SU-DHL-6 (cell line): ENCODE measurements around the gene NEK6.

Experiments used
- H2AFZ ChIP-seq: fragments of 200-600 bp; sonication (generic); 2 replicates; pipeline ENCODE4 v1.6.1; 2014; ENCODE audit warnings: low read depth, mild to moderate bottlenecking, moderate library complexity, mixed read lengths, antibody characterized with exemption, low read length; ENCODE audit not compliant: severe bottlenecking
- H3F3A ChIP-seq: fragments of 200-600 bp; shearing (Covaris generic); 2 replicates; pipeline ENCODE4 v1.6.0; 2016; ENCODE audit warnings: antibody characterized with exemption, mild to moderate bottlenecking; ENCODE audit not compliant: insufficient read depth
- H3K27ac ChIP-seq: fragments of 200-600 bp; sonication (generic); 2 replicates; pipeline ENCODE4 v1.5.1; 2016; ENCODE audit warnings: low read depth, mild to moderate bottlenecking, low read length, moderate library complexity, mixed read lengths
- H3K27me3 ChIP-seq: fragments of 200-600 bp; sonication (generic), shearing (Covaris generic); 2 replicates; pipeline ENCODE4 v1.6.0; 2014; ENCODE audit warnings: mild to moderate bottlenecking, low read length
- H3K36me3 ChIP-seq: fragments of 200-600 bp; sonication (generic); 2 replicates; pipeline ENCODE4 v1.6.1; 2014; ENCODE audit warnings: mild to moderate bottlenecking, low read length, mixed read lengths
- H3K4me2 ChIP-seq: fragments of 300-600, 200-600 bp; shearing (Covaris generic), sonication (generic); 2 replicates; pipeline ENCODE4 v1.6.0; 2014; ENCODE audit warnings: low read length, low read depth, mild to moderate bottlenecking; ENCODE audit not compliant: poor library complexity, severe bottlenecking
- H3K4me3 ChIP-seq: fragments of 200-600 bp; sonication (generic); 2 replicates; pipeline ENCODE4 v1.5.1; 2014; ENCODE audit warnings: antibody characterized with exemption, low read length, mild to moderate bottlenecking, mixed read lengths; ENCODE audit not compliant: insufficient read depth, poor library complexity, severe bottlenecking
- H3K79me2 ChIP-seq: fragments of 200-600 bp; sonication (generic); 2 replicates; pipeline ENCODE4 v1.6.1; 2014; ENCODE audit warnings: mild to moderate bottlenecking, low read length, moderate library complexity; ENCODE audit not compliant: insufficient read depth
- H3K9ac ChIP-seq: fragments of 200-600 bp; sonication (generic); 2 replicates; pipeline ENCODE4 v1.7.0; 2014; ENCODE audit warnings: mild to moderate bottlenecking, low read length
- H3K9me2 ChIP-seq: fragments of 200-600 bp; sonication (generic); replicated peaks from 2 replicates; pipeline ENCODE4 v1.6.1; 2014; ENCODE audit warnings: low read length; ENCODE audit not compliant: insufficient read depth
- H3K9me3 ChIP-seq: fragments of 200-600 bp; sonication (generic); 2 replicates; pipeline ENCODE4 v1.6.1; 2014; ENCODE audit warnings: low read length, mixed read lengths; ENCODE audit not compliant: insufficient read depth
- H4K20me1 ChIP-seq: fragments of 200-600 bp; sonication (generic); 2 replicates; pipeline ENCODE4 v1.6.1; 2014; ENCODE audit warnings: low read depth, mild to moderate bottlenecking, antibody characterized with exemption, low read length, moderate library complexity, mixed read lengths
- CTCF ChIP-seq: fragments of 200-600 bp; sonication (generic); IDR thresholded peaks from one replicate; pipeline ENCODE4 v1.5.1; 2017; ENCODE audit warnings: antibody characterized with exemption, mild to moderate bottlenecking, low read length, moderate library complexity; ENCODE audit not compliant: insufficient read depth, poor library complexity, severe bottlenecking
- EZH2phosphoT487 ChIP-seq: fragments of 200-600 bp; sonication (generic), shearing (Covaris generic); conservative IDR thresholded peaks from 2 replicates; pipeline ENCODE4 v1.6.1; 2018; ENCODE audit warnings: mild to moderate bottlenecking, antibody characterized with exemption, low read length, moderate library complexity, mixed read lengths

NEK6 gene

GRCh38 chr9:124328285-124328684 lies 70.5 kb downstream of the NEK6 start:
- Histone ChIP-seq H3K9me3 (no peaks in the 10 kb centered on the region), H3K4me2 (no peak overlapping the region), H4K20me1 (no peaks in the 10 kb centered on the region), H3K4me3 (no peak overlapping the region), H3F3A (no peaks in the 10 kb centered on the region), H3K9me2 (no peaks in the 10 kb centered on the region), H2AFZ (no peak overlapping the region), H3K36me3 (peaks cover 2% of the 10 kb centered on the region; the same call in 1 of the 2 replicates), H3K79me2 (no peaks in the 10 kb centered on the region), H3K27me3 (no peaks in the 10 kb centered on the region), H3K27ac (no peak overlapping the region), H3K9ac (no peak overlapping the region)
- TF ChIP-seq EZH2phosphoT487 (no peak), CTCF (no peak)

GRCh38 chr9:124329206-124329792 lies 71.5 kb downstream of the NEK6 start:
- TF ChIP-seq EZH2phosphoT487 (no peak), CTCF (no peak)
- Histone ChIP-seq H2AFZ (no peak overlapping the region), H3K79me2 (no peaks in the 10 kb centered on the region), H3K4me3 (no peak overlapping the region), H3K27ac (no peak overlapping the region), H3F3A (no peaks in the 10 kb centered on the region), H3K9ac (no peak overlapping the region), H3K27me3 (no peaks in the 10 kb centered on the region), H3K36me3 (peaks cover 2% of the 10 kb centered on the region; the same call in 1 of the 2 replicates), H4K20me1 (no peaks in the 10 kb centered on the region), H3K9me3 (no peaks in the 10 kb centered on the region), H3K4me2 (no peak overlapping the region), H3K9me2 (no peaks in the 10 kb centered on the region)

- Histone ChIP-seq H2AFZ (no peak overlapping the region), H3K9ac (no peak overlapping the region), H3K36me3 (peaks cover 2% of the 10 kb centered on the region; the same call in 1 of the 2 replicates), H3K79me2 (no peaks in the 10 kb centered on the region), H4K20me1 (no peaks in the 10 kb centered on the region), H3K4me3 (no peak overlapping the region), H3K9me2 (no peaks in the 10 kb centered on the region), H3K27ac (no peak overlapping the region), H3K9me3 (no peaks in the 10 kb centered on the region), H3K27me3 (no peaks in the 10 kb centered on the region), H3F3A (no peaks in the 10 kb centered on the region), H3K4me2 (no peak overlapping the region)
- TF ChIP-seq EZH2phosphoT487: no peak
- no peak for TF ChIP-seq CTCF
Observed at GRCh38 chr9:124330011-124330697, 72.4 kb downstream of the NEK6 start.
